ENCODE data around the gene BMPR1A.

The BMPR1A gene

GRCh38 chr10:86953747-86954680, 197.6 kb downstream of the BMPR1A start:
- no peak for DNase-seq (ENCODE audit: low read depth in 2 of 2, low spot score in 1 of 2)

GRCh38 chr10:86954681-86955500, 198.5 kb downstream of the BMPR1A start:
- DNase-seq (ENCODE audit: low read depth in 2 of 2, low spot score in 1 of 2), result no peak

DNA sequence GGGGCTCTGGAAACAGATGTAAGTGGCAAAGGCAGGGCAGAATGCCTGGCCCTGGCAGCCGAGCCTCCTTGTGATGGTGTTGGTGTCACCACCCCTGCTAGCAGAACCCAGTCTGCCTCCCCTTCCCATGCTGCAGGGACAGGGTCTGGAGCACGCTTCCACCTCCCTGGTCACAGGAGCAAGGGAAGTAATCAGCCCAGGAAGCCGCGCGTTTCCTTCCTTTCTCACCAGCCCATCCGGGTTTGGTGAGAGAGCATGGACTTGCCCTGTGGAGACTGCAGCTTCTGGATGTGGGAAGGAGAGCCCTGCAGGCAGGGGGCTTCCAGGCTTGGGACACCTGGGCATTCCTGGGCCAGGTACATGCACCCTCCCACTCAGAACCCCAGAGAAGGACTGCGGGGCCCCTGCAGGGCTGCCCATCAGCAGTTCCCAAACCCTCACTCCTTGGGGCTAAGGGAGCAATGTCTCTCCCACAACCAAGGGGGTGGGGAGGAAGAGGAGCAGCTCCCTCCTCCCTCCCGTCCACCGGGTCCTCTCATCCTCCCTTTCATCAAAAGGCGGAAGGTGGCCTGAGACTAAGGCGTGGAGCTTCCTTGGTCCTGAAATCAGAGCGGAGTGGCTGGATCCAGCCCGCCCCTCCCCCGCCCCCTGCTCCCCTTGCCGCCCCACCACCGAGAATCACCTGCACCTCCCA, 199.2 kb downstream of the BMPR1A start:
- DNase-seq (ENCODE audit: low read depth in 2 of 2, low spot score in 1 of 2), result no peak

- no peak for DNase-seq (ENCODE audit: low read depth in 2 of 2, low spot score in 1 of 2)
Observed at GRCh38 chr10:86956195-86956847, 199.9 kb downstream of the BMPR1A start.

DNA sequence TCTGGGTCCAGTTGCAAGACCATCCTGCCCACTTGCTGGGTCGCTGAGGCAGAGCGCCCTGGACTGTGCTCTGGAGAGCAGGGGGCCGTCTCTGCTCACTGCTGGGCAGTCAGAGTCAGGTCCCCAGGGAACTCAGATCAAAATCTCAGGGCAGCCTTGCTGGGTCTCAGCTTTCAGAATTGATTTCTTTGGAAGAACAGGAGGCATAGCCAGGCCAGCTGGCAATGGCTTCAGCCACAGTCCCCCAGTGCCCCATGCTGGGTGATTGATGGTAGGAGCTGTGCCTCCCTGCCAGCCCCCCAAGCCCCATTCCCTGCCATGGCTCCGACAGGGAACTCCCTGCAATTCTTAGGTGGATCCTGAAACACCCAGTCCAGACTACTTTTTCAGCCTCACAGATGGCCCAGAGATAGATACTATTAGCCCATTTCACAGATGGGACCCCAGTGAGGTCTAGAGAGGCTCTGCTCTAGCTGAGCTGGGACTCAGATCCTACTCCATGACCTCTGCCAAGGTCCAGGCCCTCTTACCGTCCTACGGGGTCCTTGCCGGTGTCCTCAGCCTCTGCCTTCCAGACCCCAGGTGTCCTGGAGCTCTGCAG, 200.5 kb downstream of the BMPR1A start:
- no peak for DNase-seq (ENCODE audit: low read depth in 2 of 2, low spot score in 1 of 2)

DNA sequence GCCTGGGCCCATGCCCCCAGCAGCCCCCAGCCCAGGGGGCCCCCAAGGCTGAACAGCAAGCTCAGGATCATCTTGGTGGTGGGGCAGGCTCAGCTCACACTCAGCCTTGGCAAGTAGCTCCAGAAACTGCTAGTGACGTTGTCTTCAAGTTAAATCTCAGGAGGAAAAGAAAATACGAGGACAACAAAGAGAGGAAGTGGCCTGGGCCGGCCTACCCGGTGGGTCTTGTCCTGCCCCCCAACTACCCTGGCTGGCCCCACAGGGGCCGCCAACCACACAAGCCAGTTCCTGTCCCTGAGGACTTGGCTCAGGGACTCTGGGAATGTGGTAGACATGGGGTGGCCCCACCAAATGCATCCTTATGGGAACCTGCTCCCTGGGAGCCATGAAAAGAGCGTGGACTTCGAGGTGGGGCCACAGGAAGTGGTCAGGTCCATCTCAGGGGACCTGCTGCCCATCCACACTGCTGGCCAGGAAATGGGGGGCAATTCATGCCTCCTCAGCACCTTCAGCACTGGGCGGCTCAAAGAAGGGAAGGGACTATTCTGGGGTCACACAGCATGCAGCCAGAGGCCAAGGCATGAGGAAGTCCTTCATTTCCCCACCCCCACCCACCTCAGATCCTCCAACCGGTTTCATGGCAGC, 201.2 kb downstream of the BMPR1A start, which contains the start of gene MMRN2:
Gene MMRN2, minus strand, starts transcription at position 145 of the 645 bp plus-strand sequence. Its CDS starts 74 bp downstream, at position 71.
- DNase-seq (ENCODE audit: low read depth in 2 of 2, low spot score in 1 of 2), result no peak

DNA sequence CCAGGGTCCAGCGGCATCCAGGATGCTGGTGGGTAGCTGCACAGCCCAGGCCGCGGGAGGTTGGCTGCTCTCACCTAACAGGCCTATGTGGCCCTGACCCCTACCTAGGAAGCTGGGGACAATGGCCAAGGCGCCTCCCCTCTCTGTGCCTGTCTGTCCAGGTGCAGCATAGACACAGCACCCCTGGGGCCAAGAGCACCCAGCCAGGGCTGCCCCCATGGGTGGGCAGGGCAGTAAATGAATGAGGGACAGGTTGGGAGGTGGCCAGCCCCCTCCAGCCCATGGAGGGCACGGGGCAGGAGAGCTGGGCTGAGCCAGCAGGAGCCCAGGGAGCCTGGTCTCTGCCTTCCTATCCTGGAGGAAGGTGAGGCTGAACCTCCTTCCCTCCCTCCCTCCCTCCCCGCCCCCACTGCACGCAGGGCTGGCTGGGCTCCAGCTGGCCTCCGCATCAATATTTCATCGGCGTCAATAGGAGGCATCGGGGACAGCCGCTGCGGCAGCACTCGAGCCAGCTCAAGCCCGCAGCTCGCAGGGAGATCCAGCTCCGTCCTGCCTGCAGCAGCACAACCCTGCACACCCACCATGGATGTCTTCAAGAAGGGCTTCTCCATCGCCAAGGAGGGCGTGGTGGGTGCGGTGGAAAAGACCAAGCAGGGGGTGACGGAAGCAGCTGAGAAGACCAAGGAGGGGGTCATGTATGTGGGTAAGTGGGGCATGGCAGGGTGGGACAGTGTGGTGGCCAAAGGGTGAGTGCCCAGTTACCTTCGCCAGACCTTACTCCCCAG, 201.9 kb downstream of the BMPR1A start, which contains the start of gene SNCG:
Gene SNCG, plus strand, starts transcription at position 484 of the 785 bp plus-strand sequence. Its CDS starts 99 bp downstream, at position 583.
- no peak for DNase-seq (ENCODE audit: low read depth in 2 of 2, low spot score in 1 of 2)

DNA sequence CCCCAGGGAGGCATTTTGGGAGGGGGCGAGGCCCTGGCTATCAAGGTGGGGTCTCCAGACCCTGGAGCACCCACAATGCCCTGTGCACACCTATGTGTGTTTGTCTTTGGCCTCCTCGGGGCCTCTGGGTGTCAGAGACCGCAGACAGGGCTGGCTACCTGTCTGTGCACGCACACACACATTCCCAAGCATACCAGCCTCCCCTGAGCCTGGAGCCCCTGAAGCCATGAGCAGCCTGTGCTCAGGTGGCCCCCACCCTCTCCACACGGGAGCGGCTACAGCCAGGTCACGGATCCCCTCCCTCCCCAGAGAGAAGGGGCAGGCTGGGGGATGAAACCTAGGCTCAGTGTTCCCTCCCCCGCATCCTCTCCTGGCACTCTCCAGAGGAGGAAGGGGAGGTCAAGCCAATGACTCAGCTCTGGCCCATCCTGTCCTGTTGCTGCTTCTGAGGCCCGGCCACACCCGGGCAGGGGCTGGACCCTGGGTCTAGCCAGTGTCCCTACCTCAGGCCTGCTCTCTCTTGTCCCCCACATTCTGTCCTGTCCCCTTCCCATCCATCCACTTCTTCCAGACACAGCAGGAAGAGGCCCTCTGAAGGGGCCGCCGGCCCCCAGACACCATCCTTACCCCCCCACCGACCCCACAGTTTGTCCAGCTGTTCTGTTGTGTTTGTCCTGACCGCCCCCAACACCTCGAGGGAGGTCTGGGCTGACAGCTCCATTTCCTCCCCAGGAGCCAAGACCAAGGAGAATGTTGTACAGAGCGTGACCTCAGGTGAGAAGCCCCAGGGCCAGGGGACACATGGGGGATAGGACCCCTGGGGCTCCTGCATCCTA, 202.7 kb downstream of the BMPR1A start:
- DNase-seq (ENCODE audit: low read depth in 2 of 2, low spot score in 1 of 2), result no peak

DNA sequence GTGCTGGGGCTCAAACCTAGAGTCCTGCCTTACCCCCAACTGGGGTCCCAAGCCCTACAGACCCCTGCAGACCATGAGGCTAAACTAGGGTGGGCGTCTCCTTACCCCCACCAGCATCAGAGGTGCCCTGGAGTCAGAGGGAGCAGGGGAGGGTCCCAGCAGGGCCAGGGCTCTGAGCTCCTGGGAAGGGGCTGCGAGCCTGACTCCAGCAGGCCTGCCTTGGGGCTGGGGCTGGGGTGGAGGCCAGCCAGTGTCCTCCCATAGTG, 203.3 kb downstream of the BMPR1A start:
- no peak for DNase-seq (ENCODE audit: low read depth in 2 of 2, low spot score in 1 of 2)

- no peak for DNase-seq (ENCODE audit: low read depth in 2 of 2, low spot score in 1 of 2)
Observed at GRCh38 chr10:86960003-86960862, 203.8 kb downstream of the BMPR1A start.

GRCh38 chr10:86960863-86961434, 204.5 kb downstream of the BMPR1A start:
- no peak for DNase-seq (ENCODE audit: low read depth in 2 of 2, low spot score in 1 of 2)

DNA sequence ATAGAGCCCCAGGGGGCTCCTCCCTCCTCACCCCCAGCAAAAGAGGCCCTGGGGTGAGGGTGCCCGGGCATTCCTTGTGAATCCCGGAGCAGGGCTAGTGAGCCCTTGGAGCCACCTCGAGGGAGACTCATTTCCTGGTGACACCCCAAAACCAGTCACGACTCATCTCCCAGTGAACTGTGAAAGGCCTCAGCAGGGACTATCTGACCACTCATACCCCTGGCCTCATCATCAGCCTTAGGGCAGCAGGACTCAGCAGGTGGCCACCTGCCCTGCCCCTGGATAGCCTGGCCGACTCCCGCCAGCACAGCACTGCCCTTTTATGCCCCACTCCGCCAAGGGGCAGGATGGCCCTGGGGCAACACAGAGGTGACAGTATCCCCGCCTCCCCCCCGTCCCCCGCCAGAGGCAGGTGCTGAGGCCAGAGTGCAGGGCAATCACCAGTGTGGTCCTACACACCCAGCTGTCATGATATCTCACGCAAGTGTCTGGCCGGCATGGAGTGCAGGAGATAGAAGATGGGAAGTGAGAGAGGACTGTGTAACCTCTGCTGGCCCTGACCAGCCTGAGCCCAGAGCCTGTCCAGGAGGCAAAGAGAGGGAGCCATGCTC, 205.2 kb downstream of the BMPR1A start:
- DNase-seq (ENCODE audit: low read depth in 2 of 2, low spot score in 1 of 2), result no peak

GRCh38 chr10:86962136-86962980, 205.9 kb downstream of the BMPR1A start:
- DNase-seq (ENCODE audit: low read depth in 2 of 2, low spot score in 1 of 2), result no peak

DNA sequence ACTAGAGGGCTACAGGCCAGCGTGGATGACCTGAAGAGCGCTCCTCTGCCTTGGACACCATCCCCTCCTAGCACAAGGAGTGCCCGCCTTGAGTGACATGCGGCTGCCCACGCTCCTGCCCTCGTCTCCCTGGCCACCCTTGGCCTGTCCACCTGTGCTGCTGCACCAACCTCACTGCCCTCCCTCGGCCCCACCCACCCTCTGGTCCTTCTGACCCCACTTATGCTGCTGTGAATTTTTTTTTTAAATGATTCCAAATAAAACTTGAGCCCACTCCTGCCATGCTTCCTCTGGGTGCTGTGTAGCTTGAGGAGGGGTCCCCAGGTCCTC, 206.5 kb downstream of the BMPR1A start:
- no peak for DNase-seq (ENCODE audit: low read depth in 2 of 2, low spot score in 1 of 2)

- no peak for DNase-seq (ENCODE audit: low read depth in 2 of 2, low spot score in 1 of 2)
Observed at GRCh38 chr10:86963341-86963919, 207.0 kb downstream of the BMPR1A start.

Measured in stimulated activated CD8-positive, alpha-beta memory T cell treated with anti-CD3 and anti-CD28 coated beads, Interleukin-4, amount 100 ng/mL, for 1 hour (primary cell).